ENCODE measurements around the gene IGFBP3. TPM values are rescaled to one million over a fixed set of nuclear protein-coding genes. Genes with fewer than 3 reads are reported as not detected.
"Not testable (repeated sequence)": the region's sequence is repeated elsewhere in the genome, so short reads cannot be mapped to it uniquely, and the experiment has no call there.

Gene IGFBP3
- total and polyA plus RNA-seq, 5 donors from 2014 or later, result 0.16 to 0.99 (median 0.19) TPM; not detected in 2

GRCh38 chr7:45957721-45958120 lies 36.6 kb upstream of the IGFBP3 start:
- H3K9me3 ChIP-seq (ENCODE audit: control insufficient read depth in 2 of 2, low read length in 2 of 2), result peaks cover 0 to 2% of the 10 kb centered on the region in 2 experiments
- H3K27me3 Mint-ChIP-seq, result peaks cover 4% of the 10 kb centered on the region
- H3K36me3 Mint-ChIP-seq, result no peaks in the 10 kb centered on the region
- no peak overlapping the region for H3K4me3 ChIP-seq (ENCODE audit: low read depth, low read length)
- H3K27ac Mint-ChIP-seq, result no peak overlapping the region
- H3K9me3 Mint-ChIP-seq, result peaks cover 0 to 4% (median 0%) of the 10 kb centered on the region in 7 donors
- H3K4me3 Mint-ChIP-seq, result no peak overlapping the region
- DNase-seq (no peak), ATAC-seq (ENCODE audit: low read depth in 2 of 2) (no peak)
- no peak overlapping the region for H3K27ac ChIP-seq (ENCODE audit: insufficient read depth, low read length, poor library complexity, severe bottlenecking)
- H3K27me3 ChIP-seq (ENCODE audit: control insufficient read depth, insufficient read depth, low read length), result no peaks in the 10 kb centered on the region
- H3K36me3 ChIP-seq (ENCODE audit: control insufficient read depth, insufficient read depth, low read length), result no peaks in the 10 kb centered on the region
- H3K4me1 Mint-ChIP-seq, result no peaks in the 10 kb centered on the region
- no peaks in the 10 kb centered on the region for H3K4me1 ChIP-seq (ENCODE audit: control insufficient read depth, insufficient read depth, low read length, poor library complexity, severe bottlenecking)

- Mint-ChIP-seq H3K27ac (no peak overlapping the region), H3K4me1 (no peaks in the 10 kb centered on the region), H3K36me3 (no peaks in the 10 kb centered on the region), H3K27me3 (peaks cover 4% of the 10 kb centered on the region), H3K4me3 (no peak overlapping the region), H3K9me3 (peaks cover 0 to 4% (median 0%) of the 10 kb centered on the region in 7 donors)
- Histone ChIP-seq H3K4me3 (ENCODE audit: low read depth, low read length) (no peak overlapping the region), H3K27ac (ENCODE audit: insufficient read depth, low read length, poor library complexity, severe bottlenecking) (no peak overlapping the region), H3K36me3 (ENCODE audit: control insufficient read depth, insufficient read depth, low read length) (no peaks in the 10 kb centered on the region), H3K4me1 (ENCODE audit: control insufficient read depth, insufficient read depth, low read length, poor library complexity, severe bottlenecking) (no peaks in the 10 kb centered on the region), H3K27me3 (ENCODE audit: control insufficient read depth, insufficient read depth, low read length) (no peaks in the 10 kb centered on the region), H3K9me3 (ENCODE audit: control insufficient read depth in 2 of 2, low read length in 2 of 2) (peaks cover 0 to 2% of the 10 kb centered on the region in 2 experiments)
- DNase-seq (no peak), ATAC-seq (ENCODE audit: low read depth in 2 of 2) (no peak)
Observed at GRCh38 chr7:45955286-45955685, 34.2 kb upstream of the IGFBP3 start.

DNA sequence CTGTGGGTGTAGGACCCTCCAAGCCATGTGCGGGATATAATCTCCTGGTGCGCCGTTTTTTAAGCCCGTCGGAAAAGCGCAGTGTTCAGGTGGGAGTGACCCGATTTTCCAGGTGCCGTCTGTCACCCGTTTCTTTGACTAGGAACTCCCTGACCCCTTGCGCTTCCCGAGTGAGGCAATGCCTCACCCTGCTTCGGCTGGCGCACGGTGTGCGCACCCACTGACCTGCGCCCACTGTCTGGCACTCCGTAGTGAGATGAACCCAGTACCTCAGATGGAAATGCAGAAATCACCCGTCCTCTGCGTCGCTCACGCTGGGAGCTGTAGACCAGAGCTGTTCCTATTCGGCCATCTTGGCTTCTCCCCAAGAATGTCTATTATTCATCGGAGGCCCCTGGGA lies 32.0 kb upstream of the IGFBP3 start:
- not testable (repeated sequence) for H3K27me3 Mint-ChIP-seq; H3K4me1 ChIP-seq (ENCODE audit: control insufficient read depth, insufficient read depth, low read length, poor library complexity, severe bottlenecking); H3K9me3 Mint-ChIP-seq; ATAC-seq (ENCODE audit: low read depth in 2 of 2); H3K27ac ChIP-seq (ENCODE audit: insufficient read depth, low read length, poor library complexity, severe bottlenecking); H3K9me3 ChIP-seq (ENCODE audit: control insufficient read depth in 2 of 2, low read length in 2 of 2); DNase-seq; H3K4me3 Mint-ChIP-seq; H3K27me3 ChIP-seq (ENCODE audit: control insufficient read depth, insufficient read depth, low read length); H3K36me3 ChIP-seq (ENCODE audit: control insufficient read depth, insufficient read depth, low read length); H3K36me3 Mint-ChIP-seq; H3K4me3 ChIP-seq (ENCODE audit: low read depth, low read length); H3K4me1 Mint-ChIP-seq; H3K27ac Mint-ChIP-seq

DNA sequence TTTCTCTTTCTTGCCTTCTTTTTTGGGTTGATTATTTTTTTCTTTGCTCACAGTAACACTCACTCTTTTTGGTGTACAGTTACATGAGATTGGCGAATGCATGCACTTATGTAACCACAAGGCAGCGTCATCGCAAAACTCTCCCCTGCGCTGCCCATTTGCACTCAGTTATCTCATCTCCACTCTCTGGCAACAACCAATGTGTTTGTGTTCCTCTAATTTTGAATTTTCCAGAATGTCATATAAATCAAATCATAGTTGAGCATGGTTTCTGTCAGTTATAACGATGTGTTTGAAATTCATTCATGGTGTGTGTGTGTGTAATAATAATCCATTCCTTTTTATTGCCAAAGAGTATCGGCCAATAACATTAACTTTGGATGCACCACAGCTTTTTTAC lies 23.0 kb upstream of the IGFBP3 start:
- Histone ChIP-seq H3K27me3 (ENCODE audit: control insufficient read depth, insufficient read depth, low read length) (no peaks in the 10 kb centered on the region), H3K4me1 (ENCODE audit: control insufficient read depth, insufficient read depth, low read length, poor library complexity, severe bottlenecking) (no peaks in the 10 kb centered on the region), H3K4me3 (ENCODE audit: low read depth, low read length) (no peak overlapping the region), H3K9me3 (ENCODE audit: control insufficient read depth in 2 of 2, low read length in 2 of 2) (no peaks in the 10 kb centered on the region), H3K36me3 (ENCODE audit: control insufficient read depth, insufficient read depth, low read length) (no peaks in the 10 kb centered on the region), H3K27ac (ENCODE audit: insufficient read depth, low read length, poor library complexity, severe bottlenecking) (no peak overlapping the region)
- no peak for ATAC-seq (ENCODE audit: low read depth in 2 of 2)
- DNase-seq, result no peak
- peaks cover 0 to 3% (median 0%) of the 10 kb centered on the region in 7 donors for H3K9me3 Mint-ChIP-seq
- no peak overlapping the region for H3K4me3 Mint-ChIP-seq
- peaks cover 5% of the 10 kb centered on the region for H3K27me3 Mint-ChIP-seq
- no peak overlapping the region for H3K27ac Mint-ChIP-seq
- no peaks in the 10 kb centered on the region for H3K36me3 Mint-ChIP-seq
- H3K4me1 Mint-ChIP-seq, result peaks cover 5 to 18% (median 12%) of the 10 kb centered on the region in 4 donors

- H3K4me1 Mint-ChIP-seq, result peaks cover 5 to 18% (median 12%) of the 10 kb centered on the region in 4 donors
- peak overlapping the region; percentile 56 to 83 (median 74) for H3K4me3 Mint-ChIP-seq
- H3K27me3 ChIP-seq (ENCODE audit: control insufficient read depth, insufficient read depth, low read length), result no peaks in the 10 kb centered on the region
- H3K27ac ChIP-seq (ENCODE audit: insufficient read depth, low read length, poor library complexity, severe bottlenecking), result no peak overlapping the region
- no peaks in the 10 kb centered on the region for H3K9me3 ChIP-seq (ENCODE audit: control insufficient read depth in 2 of 2, low read length in 2 of 2)
- H3K4me1 ChIP-seq (ENCODE audit: control insufficient read depth, insufficient read depth, low read length, poor library complexity, severe bottlenecking), result no peaks in the 10 kb centered on the region
- H3K4me3 ChIP-seq (ENCODE audit: low read depth, low read length), result peak overlapping the region; percentile 64
- peaks cover 5% of the 10 kb centered on the region for H3K27me3 Mint-ChIP-seq
- peak overlapping the region in 1 of 3 donors; percentile 5 for H3K27ac Mint-ChIP-seq
- no peaks in the 10 kb centered on the region for H3K36me3 Mint-ChIP-seq
- DNase-seq (no peak), ATAC-seq (ENCODE audit: low read depth in 2 of 2) (no peak)
- H3K36me3 ChIP-seq (ENCODE audit: control insufficient read depth, insufficient read depth, low read length), result no peaks in the 10 kb centered on the region
- peaks cover 0 to 3% (median 0%) of the 10 kb centered on the region in 7 donors for H3K9me3 Mint-ChIP-seq
Observed at GRCh38 chr7:45940939-45941338, 19.9 kb upstream of the IGFBP3 start.

DNA sequence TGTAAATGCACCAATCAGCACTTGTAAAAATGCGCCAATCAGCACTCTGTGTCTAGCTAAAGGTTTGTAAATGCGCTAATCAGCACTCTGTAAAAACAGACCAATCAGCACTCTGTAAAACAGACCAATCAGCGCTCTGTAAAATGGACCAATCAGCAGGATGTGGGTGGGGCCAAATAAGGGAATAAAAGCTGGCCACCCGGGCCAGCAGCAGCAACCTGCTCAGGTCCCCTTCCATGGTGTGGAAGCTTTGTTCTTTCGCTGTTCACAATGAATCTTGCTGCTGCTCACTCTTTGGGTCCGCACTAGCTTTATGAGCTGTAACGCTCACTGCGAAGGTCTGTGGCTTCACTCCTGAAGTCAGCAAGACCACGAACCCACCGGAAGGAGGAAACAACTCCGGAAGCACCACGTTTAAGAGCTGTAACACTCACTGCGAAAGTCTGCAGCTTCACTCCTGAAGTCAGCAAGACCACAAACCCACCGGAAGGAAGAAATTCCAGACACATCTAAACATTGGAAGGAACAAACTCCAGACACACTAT lies 19.2 kb upstream of the IGFBP3 start:
- not testable (repeated sequence) for H3K27ac ChIP-seq (ENCODE audit: insufficient read depth, low read length, poor library complexity, severe bottlenecking); H3K9me3 ChIP-seq (ENCODE audit: control insufficient read depth in 2 of 2, low read length in 2 of 2); H3K27me3 Mint-ChIP-seq; H3K36me3 ChIP-seq (ENCODE audit: control insufficient read depth, insufficient read depth, low read length); H3K36me3 Mint-ChIP-seq; H3K9me3 Mint-ChIP-seq; H3K27me3 ChIP-seq (ENCODE audit: control insufficient read depth, insufficient read depth, low read length); H3K4me1 ChIP-seq (ENCODE audit: control insufficient read depth, insufficient read depth, low read length, poor library complexity, severe bottlenecking); ATAC-seq (ENCODE audit: low read depth in 2 of 2)
- Mint-ChIP-seq H3K4me1 (peaks cover 5 to 18% (median 12%) of the 10 kb centered on the region in 4 donors), H3K4me3 (peak overlapping the region; percentile 56 to 83 (median 74)), H3K27ac (peak overlapping the region; percentile 18 to 50 (median 38))
- peak in 1 of 3 donors; percentile 28 for DNase-seq
- H3K4me3 ChIP-seq (ENCODE audit: low read depth, low read length), result peak overlapping the region; percentile 64

- H3K4me1 Mint-ChIP-seq, result peaks cover 5 to 18% (median 12%) of the 10 kb centered on the region in 4 donors
- H3K27me3 Mint-ChIP-seq, result peaks cover 7% of the 10 kb centered on the region
- no peak overlapping the region for H3K27ac ChIP-seq (ENCODE audit: insufficient read depth, low read length, poor library complexity, severe bottlenecking)
- peak overlapping the region in 2 of 4 donors; percentile 61 to 78 for H3K4me3 Mint-ChIP-seq
- H3K27me3 ChIP-seq (ENCODE audit: control insufficient read depth, insufficient read depth, low read length), result no peaks in the 10 kb centered on the region
- no peaks in the 10 kb centered on the region for H3K36me3 ChIP-seq (ENCODE audit: control insufficient read depth, insufficient read depth, low read length)
- no peak for DNase-seq
- no peak for ATAC-seq (ENCODE audit: low read depth in 2 of 2)
- no peaks in the 10 kb centered on the region for H3K9me3 ChIP-seq (ENCODE audit: control insufficient read depth in 2 of 2, low read length in 2 of 2)
- no peaks in the 10 kb centered on the region for H3K4me1 ChIP-seq (ENCODE audit: control insufficient read depth, insufficient read depth, low read length, poor library complexity, severe bottlenecking)
- no peaks in the 10 kb centered on the region for H3K36me3 Mint-ChIP-seq
- H3K27ac Mint-ChIP-seq, result peak overlapping the region in 1 of 3 donors; percentile 9
- H3K4me3 ChIP-seq (ENCODE audit: low read depth, low read length), result no peak overlapping the region
- H3K9me3 Mint-ChIP-seq, result peaks cover 0 to 3% (median 0%) of the 10 kb centered on the region in 7 donors
Observed at GRCh38 chr7:45939574-45939973, 18.5 kb upstream of the IGFBP3 start.

DNA sequence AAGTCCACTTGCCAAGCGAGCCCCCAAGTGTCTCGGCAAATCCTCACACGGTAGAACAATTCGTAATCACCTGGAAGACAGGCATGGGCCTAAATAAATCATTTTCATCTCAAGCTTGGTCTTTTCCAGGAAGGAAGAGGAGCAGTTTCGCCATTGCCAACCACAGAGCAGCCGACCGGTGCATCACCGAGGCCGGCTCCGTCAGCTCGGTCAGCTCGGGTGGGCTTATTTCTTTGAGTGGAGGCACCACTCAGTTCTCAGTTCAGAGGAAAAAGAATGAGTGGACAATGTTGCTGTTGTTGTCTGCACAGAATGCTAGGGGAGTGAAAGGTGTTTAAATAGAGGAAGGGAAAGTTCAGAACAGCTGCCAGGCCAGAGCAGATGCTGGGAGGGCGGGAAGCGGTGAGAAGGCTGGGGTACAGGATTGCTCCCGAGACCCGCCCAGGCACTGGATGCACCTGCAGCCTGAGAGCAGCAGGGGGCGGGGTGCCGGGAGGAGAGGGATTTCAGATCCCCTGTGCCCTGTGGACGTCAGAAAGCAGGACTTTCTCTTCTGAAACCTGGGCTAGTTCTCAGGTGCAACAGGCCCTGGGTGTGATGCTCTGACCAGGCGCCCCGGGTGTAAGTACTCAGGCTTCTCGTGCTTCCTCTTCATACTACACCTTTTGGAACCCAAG lies 17.7 kb upstream of the IGFBP3 start:
- Mint-ChIP-seq H3K9me3 (peaks cover 0 to 3% (median 0%) of the 10 kb centered on the region in 7 donors), H3K36me3 (no peaks in the 10 kb centered on the region), H3K4me3 (no peak overlapping the region), H3K4me1 (peaks cover 5 to 18% (median 12%) of the 10 kb centered on the region in 4 donors), H3K27me3 (peaks cover 13% of the 10 kb centered on the region), H3K27ac (peak overlapping the region in 1 of 3 donors; percentile 9)
- Histone ChIP-seq H3K9me3 (ENCODE audit: control insufficient read depth in 2 of 2, low read length in 2 of 2) (no peaks in the 10 kb centered on the region), H3K4me3 (ENCODE audit: low read depth, low read length) (no peak overlapping the region), H3K4me1 (ENCODE audit: control insufficient read depth, insufficient read depth, low read length, poor library complexity, severe bottlenecking) (no peaks in the 10 kb centered on the region), H3K36me3 (ENCODE audit: control insufficient read depth, insufficient read depth, low read length) (no peaks in the 10 kb centered on the region), H3K27ac (ENCODE audit: insufficient read depth, low read length, poor library complexity, severe bottlenecking) (no peak overlapping the region), H3K27me3 (ENCODE audit: control insufficient read depth, insufficient read depth, low read length) (no peaks in the 10 kb centered on the region)
- DNase-seq, result no peak
- no peak for ATAC-seq (ENCODE audit: low read depth in 2 of 2)
